HT1080 (cell line): ENCODE data around the gene MICB. TPM values are rescaled to one million over a fixed set of nuclear protein-coding genes. Genes with fewer than 3 reads are reported as not detected.
"Not testable (repeated sequence)": the region's sequence is repeated elsewhere in the genome, so short reads cannot be mapped to it uniquely, and the experiment has no call there.

Experiments used
- DNase-seq: peaks from one replicate; pipeline ENCODE4 v3.0.0-alpha.2; 2015; ENCODE audit warnings: low read depth
- total RNA-seq: library from RNA; depleted of rRNA; stranded (reverse); fragments of >200 nt; shearing (Covaris generic); gene quantifications from 2 replicates; pipeline ENCODE4 v1.2.3, GENCODE V29; 2014

MICB gene
- total RNA-seq, 1 experiment from 2014 or later = not detected

- DNase-seq = no peak
These were observed 803 bp downstream of the MICB start for GRCh38 chr6:31498748-31499147.

DNA sequence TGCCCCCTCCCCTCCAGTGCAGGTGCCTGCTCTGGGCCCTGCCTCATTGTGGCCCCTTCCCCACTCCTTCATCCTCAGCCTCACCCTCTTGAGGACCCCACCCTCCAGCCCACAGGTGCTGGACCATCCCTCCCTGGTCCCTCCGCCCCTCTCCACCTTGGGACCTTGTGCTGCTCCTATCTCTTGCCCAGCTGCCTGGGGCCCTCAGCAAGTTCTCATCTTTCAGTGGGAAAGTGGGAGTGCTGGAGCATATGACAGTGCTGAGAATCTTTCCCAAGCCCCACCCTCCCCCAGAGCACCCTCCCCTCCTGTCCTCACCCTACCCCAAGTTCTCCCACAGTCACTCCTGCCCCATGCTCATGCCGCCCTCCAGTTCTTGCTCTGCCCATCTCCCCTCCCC is 1.7 kb downstream of the MICB start:
- DNase-seq = not testable (repeated sequence)

- DNase-seq = no peak
These were observed 4.6 kb downstream of the MICB start for GRCh38 chr6:31502586-31502985.

DNA sequence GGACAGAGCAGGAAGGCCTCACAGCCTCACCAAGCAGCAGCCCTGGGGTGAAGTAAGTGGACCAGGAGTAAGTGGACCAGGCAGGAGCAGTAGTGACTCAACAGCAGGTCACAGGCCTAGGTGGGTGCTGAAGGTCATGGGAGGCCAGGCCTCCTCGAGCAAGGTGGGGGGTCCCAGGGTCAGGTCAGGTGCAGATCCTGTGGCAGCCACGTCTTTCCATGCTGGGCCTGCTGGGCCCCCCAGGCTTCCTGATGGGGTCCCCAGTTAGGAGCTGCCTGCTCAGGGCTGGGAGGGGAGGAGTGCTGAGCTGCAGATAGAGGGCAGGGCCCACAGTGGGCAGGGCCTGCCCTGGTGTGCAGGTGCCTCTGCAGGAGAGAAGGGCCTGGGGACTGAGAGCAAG is 11.1 kb downstream of the MICB start:
- DNase-seq = not testable (repeated sequence)

- DNase-seq = no peak
These were observed 12.1 kb downstream of the MICB start for GRCh38 chr6:31510007-31510406.

DNA sequence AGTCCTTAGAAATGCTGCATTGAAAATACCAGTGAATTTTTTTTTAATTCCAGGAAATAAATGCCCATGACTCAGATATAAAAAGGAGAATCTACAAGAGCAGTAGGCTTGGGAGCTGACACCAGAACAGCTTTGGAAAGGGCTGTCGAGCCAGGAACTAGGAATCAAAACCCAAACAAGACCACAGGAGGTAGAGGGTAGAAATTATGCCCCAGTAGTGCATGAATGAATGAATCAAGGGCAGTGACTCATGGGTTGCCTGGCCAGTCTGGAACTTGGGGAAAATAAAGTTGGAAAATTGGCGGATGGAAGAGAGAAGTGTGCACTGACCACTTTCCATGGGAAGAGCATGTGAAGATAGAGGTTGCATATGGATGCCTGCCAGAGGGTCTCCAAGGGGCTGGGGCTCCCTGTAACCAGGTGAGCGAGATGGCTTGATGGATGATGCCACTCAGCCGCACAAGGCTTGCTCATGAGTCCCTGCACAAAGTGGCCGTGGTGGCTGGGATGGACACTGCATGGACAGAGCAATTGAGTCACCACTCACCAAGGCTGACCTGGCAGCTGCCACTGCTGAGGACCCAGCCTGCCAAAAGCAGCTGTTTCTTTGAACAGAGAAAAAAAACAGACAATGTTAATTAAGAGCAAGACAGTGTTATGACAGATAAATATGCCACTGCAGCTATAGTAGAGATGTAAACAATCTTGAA is 15.7 kb downstream of the MICB start:
- peak; percentile 53 for DNase-seq

- DNase-seq = no peak
These were observed 23.9 kb downstream of the MICB start for GRCh38 chr6:31521835-31522234.

- no peak for DNase-seq
These were observed 27.6 kb downstream of the MICB start for GRCh38 chr6:31525553-31525931.

DNA sequence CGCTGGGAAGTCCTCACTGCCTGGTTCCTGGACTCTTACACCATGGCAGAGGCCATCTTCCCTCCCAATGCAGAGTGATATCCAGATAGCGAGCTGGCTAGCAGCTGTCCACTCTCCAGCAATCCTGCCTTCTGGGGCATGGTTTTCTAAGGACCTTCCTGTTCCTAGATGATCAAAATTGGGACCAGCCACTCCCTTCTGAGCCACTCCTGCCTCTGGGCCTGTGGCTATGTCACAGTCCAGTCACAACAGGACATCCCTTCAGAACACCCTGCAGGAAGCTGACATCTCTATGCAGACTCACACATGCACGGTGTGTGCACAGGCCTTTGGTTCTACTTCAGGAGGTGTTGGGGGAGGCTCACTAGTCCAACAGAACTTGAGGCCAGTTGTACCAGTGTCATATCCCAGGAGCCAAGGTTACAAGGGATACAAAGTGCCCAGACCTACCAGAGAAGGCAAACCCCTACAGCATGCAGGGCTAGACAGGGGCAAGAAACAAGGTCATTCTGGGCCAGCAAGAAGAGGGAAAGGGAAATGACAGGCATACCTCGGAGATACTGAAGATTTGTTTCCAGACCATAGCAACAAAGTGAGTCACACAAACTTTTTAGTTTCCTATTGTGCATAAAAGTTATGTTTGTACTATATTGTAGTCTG is 28.1 kb downstream of the MICB start:
- peak; percentile 47 for DNase-seq

- DNase-seq = no peak
These were observed 30.4 kb downstream of the MICB start for GRCh38 chr6:31528307-31528777.

DNA sequence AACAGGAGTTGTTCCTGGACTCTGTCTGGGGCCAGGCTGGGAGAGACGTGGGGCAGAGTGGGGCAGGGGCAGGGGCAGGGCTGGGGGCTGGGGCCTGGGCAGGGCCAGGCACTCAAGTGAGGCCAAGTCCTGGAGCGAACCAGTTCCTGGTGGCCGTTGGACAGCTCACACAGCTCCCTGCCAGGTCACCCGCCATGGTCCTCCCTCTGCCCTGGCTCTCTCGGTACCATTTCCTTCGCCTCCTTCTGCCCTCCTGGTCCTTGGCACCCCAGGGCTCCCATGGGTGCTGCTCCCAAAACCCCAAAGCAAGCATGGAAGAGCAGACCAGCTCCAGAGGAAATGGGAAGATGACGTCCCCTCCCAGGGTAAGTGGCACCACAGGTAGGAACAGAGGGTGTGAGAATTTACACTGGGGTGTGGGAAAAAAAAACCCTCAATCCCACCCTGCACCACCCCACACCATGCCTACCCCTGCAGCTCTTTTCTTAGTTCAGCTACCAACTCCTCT is 30.9 kb downstream of the MICB start, which contains the start of gene MCCD1:
MCCD1 (plus strand) TSS at position 142 of the 508 bp plus-strand sequence; CDS start at position 195, 53 bp downstream.
- DNase-seq = no peak

DNA sequence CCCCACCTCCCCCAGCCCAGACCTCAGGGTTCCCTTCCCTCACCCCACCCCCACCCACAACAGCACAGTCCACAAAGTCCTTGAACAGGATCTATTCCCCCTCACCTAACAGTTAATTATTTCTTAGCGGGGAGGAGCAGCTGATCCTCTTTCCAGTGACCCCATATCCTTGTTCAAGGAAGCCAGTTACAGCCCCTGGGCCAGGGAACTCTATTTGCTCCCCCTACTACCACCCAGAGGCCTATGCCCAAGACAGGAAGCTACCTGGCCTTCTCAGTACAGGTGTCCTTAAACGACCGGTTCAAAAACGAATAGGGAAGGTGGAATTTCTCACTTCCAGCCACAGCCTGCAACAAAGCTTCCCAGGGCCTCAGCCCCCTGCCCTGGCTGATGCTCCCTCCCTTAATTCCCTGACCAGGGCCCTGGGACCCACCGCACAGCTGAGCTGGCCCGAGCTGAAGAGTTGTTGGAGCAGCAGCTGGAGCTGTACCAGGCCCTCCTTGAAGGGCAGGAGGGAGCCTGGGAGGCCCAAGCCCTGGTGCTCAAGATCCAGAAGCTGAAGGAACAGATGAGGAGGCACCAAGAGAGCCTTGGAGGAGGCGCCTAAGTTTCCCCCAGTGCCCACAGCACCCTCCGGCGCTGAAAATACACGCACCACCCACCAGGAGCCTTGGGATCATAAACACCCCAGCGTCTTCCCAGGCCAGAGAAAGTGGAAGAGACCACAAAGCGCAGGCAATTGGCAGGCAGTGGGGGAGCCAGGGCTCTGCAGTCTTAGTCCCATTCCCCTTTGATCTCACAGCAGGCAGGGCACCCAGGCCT is 31.6 kb downstream of the MICB start:
- DNase-seq = no peak

GRCh38 chr6:31530659-31531058 is 32.7 kb downstream of the MICB start:
- no peak for DNase-seq

DNA sequence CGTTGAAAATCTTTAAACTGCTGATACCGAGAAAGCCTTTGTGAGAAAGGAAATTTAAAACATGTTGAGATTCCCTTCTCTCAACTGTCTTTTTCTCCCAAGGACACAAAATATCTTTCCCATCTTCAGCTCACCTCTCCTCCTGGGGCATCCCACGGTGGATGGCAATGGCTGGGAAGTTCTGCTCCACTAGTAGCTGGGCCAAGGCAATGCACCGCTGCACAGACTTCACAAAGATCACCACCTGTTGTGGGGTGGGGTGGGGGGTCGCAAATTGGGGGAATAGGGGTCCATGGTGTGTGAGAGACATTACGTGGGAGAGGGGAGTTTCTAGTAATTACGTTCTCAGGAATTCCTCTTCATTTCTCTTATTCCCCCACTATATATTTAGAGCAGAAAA is 33.2 kb downstream of the MICB start:
- DNase-seq = no peak

DNA sequence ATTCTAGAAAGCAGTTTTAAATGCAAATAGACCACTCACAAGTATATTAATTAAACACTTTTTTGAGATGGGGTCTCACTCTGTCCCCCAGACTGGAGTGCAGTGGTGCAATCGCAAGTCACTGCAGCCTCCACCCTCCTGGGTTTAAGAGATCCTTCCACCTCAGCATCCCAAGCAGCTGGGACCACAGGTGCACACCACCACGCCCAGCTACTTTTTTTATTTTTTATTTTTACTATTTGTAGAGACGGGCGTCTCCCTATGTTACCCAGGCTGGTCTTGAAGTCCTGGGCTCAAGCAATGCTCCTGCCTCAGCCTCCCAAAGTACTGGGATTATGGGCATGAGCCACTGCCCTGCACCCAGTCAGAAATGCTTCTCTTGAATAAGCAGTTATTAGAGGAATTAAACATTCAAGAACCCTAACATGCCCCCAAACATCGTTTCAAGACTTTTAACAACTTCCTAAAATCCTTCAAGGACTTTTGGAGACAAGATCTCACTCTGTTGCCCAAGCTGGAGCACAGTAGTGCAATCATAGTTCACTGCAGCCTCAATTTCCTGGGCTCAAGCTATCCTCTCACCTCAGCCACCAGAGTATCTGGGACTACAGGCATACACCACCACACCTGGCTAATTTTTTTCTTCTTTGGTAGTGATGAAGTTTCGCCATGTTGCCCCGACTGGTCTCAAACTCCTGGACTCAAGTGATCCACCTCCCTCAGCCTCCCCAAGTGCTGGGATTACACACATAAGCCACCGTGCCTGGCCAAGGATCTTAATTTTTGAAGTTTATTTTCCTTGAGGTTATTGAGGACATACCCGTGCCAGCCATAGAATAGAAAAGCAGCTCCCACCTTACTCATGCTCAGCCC is 34.1 kb downstream of the MICB start:
- DNase-seq = no peak

DNA sequence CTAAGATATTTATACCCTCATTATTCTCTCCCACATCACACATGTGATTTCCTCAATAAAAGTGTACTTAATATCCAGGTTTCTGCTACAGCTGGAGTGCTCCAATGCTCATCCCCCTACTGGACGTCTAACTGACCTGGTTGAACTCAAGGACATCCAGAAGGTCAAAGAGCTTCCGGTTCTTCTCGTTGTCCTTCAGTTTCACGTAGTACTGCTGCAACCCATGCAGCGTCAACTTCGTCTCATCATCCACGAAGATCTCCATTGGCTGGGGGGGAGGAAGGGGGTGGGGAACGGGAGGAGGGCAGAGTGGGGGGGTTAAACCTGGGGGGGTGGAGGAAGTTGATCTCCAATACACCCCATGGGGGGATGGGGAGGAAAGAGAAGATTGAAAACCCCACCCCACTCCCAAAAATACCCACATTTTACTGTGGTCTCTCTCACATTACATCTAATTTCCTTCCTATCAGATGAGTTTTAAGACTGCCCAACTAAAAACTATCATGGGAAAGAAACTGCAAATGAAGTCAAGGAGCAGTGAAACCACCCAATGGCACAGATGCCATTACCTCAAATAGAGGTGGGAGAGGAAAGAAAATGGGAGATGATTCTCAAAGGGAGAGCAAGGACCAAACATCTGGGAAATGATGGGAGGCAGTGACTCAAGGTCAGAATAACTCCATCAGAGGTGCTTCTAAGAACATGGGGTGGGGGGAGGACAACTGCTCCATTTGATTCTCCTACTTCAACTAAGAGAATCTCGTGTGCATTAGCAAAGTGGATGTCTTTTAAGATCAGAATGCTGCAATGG is 34.9 kb downstream of the MICB start:
- DNase-seq = no peak

- DNase-seq = no peak
These were observed 35.5 kb downstream of the MICB start for GRCh38 chr6:31533455-31533841.

DNA sequence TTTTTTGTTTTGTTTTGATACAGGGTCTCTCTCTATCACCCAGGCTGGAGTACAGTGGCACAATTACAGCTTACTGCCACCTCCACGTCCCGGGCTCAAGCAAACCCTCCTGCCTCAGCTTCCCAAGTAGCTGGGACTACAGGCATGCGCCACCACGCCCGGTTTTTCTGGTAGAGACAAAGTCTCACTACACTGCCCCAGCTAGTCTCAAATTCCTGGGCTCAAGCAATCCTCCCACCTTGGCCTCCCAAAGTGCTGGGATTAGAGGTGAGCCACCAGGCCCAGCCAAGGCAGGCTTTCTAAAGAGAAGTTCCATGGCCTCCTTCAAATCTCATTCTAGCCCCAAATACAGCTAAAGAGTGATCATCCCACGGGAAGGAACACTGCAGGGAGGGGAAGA is 36.1 kb downstream of the MICB start:
- no peak for DNase-seq

DNA sequence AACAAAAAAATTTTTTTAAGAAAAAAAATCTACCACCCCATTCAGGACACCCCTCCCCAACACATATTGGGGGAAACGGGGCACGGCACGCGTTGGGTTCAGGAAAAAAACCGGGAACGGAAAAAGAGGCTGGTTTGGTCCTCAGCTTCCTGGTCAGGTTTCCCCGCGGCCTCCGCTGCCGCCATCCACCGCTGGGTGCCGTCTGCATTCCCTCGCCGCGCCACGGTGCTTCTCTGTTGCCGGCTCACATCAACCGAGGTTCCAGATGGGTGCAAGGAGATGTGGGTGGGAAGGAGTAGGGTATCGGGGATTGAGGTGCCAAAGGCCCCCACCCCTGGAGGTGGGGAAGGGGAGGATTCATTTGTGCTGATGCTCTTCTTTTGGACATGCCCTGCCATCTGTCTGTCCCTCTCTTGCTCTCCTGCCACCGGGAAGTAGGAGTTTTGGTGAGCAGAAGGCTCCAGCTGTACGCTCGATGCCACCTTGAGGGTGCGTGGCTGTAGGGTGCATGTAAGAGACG is 36.6 kb downstream of the MICB start:
- DNase-seq = no peak
